HCT116 (cell line): ENCODE measurements around the gene ERC1.

Experiments used
- ATF3 ChIP-seq: IDR thresholded peaks from 2 replicates; pipeline ENCODE4 v1.6.1; 2012
- CEBPB ChIP-seq: IDR thresholded peaks from 2 replicates; pipeline ENCODE4 v1.6.1; 2012; ENCODE audit warnings: low read depth
- JUND ChIP-seq: IDR thresholded peaks from 2 replicates; pipeline ENCODE4 v1.6.1; 2012
- MAX ChIP-seq: IDR thresholded peaks from 2 replicates; pipeline ENCODE4 v1.6.1; 2012
- POLR2A ChIP-seq: IDR thresholded peaks from 2 replicates; pipeline ENCODE4 v1.7.0; 2011; ENCODE audit warnings: borderline replicate concordance; ENCODE audit not compliant: insufficient read depth, insufficient read length; ENCODE audit errors: extremely low read depth
- POLR2AphosphoS5 ChIP-seq: IDR thresholded peaks from 2 replicates; pipeline ENCODE4 v1.6.1; 2011; ENCODE audit warnings: mild to moderate bottlenecking, low read depth, low read length, moderate library complexity
- SRF ChIP-seq: IDR thresholded peaks from 2 replicates; pipeline ENCODE4 v1.6.1; 2012; ENCODE audit warnings: low read depth
- ZNF274 ChIP-seq: fragments of 200-500 bp; sonication (Bioruptor generic); IDR thresholded peaks from 2 replicates; pipeline ENCODE4 v1.6.1; 2014; ENCODE audit warnings: mild to moderate bottlenecking, low read depth, low read length, inconsistent platforms
- TF ChIP-seq, protein P1 (sequence below), 3 experiments: fragments of 200-600 bp in 1 of 3; sonication (generic) in 1 of 3; IDR thresholded peaks in 2 of 3; conservative IDR thresholded peaks in 1 of 3; 2 replicates each; pipeline ENCODE4 v1.5.1; 2012 to 2017; ENCODE audit warnings: low read depth in 2 of 3, low read length in 2 of 3, antibody characterized with exemption in 1 of 3, borderline replicate concordance in 1 of 3, control low read depth in 1 of 3, mild to moderate bottlenecking in 1 of 3, mixed read lengths in 1 of 3, mixed run types in 1 of 3, moderate library complexity in 1 of 3; ENCODE audit not compliant: insufficient read depth in 1 of 3

GRCh38 chr12:1493781-1494565 lies 502.9 kb downstream of the ERC1 start:
- no peak for TF ChIP-seq JUND
- TF ChIP-seq ATF3, result no peak
- TF ChIP-seq ZNF274, result no peak
- no peak for TF ChIP-seq MAX
- no peak for TF ChIP-seq POLR2AphosphoS5
- TF ChIP-seq, protein P1, sequence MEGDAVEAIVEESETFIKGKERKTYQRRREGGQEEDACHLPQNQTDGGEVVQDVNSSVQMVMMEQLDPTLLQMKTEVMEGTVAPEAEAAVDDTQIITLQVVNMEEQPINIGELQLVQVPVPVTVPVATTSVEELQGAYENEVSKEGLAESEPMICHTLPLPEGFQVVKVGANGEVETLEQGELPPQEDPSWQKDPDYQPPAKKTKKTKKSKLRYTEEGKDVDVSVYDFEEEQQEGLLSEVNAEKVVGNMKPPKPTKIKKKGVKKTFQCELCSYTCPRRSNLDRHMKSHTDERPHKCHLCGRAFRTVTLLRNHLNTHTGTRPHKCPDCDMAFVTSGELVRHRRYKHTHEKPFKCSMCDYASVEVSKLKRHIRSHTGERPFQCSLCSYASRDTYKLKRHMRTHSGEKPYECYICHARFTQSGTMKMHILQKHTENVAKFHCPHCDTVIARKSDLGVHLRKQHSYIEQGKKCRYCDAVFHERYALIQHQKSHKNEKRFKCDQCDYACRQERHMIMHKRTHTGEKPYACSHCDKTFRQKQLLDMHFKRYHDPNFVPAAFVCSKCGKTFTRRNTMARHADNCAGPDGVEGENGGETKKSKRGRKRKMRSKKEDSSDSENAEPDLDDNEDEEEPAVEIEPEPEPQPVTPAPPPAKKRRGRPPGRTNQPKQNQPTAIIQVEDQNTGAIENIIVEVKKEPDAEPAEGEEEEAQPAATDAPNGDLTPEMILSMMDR (IDR thresholded peaks at IDR 0.05 in 2 of 3, conservative IDR thresholded peaks at IDR 0.05 in 1 of 3; ENCODE audit: borderline replicate concordance in 1 of 3, insufficient read depth in 1 of 3, low read depth in 2 of 3, low read length in 2 of 3), result no peak
- no peak for TF ChIP-seq POLR2A
- TF ChIP-seq CEBPB, result no peak
- TF ChIP-seq SRF, result no peak
